Ascending aorta (tissue), 2 donors: ENCODE results near the gene CYB5D1. TPM values are rescaled to one million over a fixed set of nuclear protein-coding genes. Genes with fewer than 3 reads are reported as not detected.

Experiments
- DNase-seq, 2 donors: peaks; one replicate each; pipeline ENCODE4 v3.0.0-alpha.2; 2019; ENCODE audit warnings: low spot score in 2 of 2
- H3K27ac ChIP-seq, 2 donors: fragments of 200-600 bp; sonication (generic); one replicate each; pipeline ENCODE4 v1.5.1; 2016 to 2017; ENCODE audit warnings: mild to moderate bottlenecking in 1 of 2
- H3K27me3 ChIP-seq: fragments of 200-600 bp; sonication (generic); one replicate; pipeline ENCODE4 v1.5.1; 2017
- H3K36me3 ChIP-seq, 2 donors: fragments of 200-600 bp; sonication (generic); one replicate each; pipeline ENCODE4 v1.5.1; 2016
- H3K4me1 ChIP-seq, 2 donors: fragments of 200-600 bp; sonication (generic); one replicate each; pipeline ENCODE4 v1.5.1; 2016 to 2017; ENCODE audit warnings: mild to moderate bottlenecking in 1 of 2
- H3K4me3 ChIP-seq, 2 donors: fragments of 200-600 bp; sonication (generic); one replicate each; pipeline ENCODE4 v1.5.1; 2016 to 2017; ENCODE audit warnings: mild to moderate bottlenecking in 1 of 2
- H3K9me3 ChIP-seq, 2 donors: fragments of 200-600 bp; sonication (generic); one replicate each; pipeline ENCODE4 v1.5.1; 2016
- intact Hi-C: fragments of 100-400 bp; cut with DNase I; formaldehyde crosslinking; loops from one replicate; pipeline ENCODE4 v1.15.1; 2023
- total RNA-seq: library from RNA; depleted of rRNA; stranded (reverse); fragments of >200 nt; gene quantifications from one replicate; pipeline ENCODE4 v1.1.0, GENCODE V29; 2016
- TF ChIP-seq, protein P1 (sequence below), 3 experiments: fragments of 200-600 bp in 2 of 3; fragments of 450-650 bp in 1 of 3; sonication (generic) in 2 of 3; IDR thresholded peaks; one replicate each; pipeline ENCODE4 v1.5.1; 2016 to 2019; ENCODE audit warnings: antibody characterized with exemption in 3 of 3, mild to moderate bottlenecking in 1 of 3, moderate library complexity in 1 of 3

Gene CYB5D1
- total RNA-seq, 1 donor from 2014 or later = 0.21 TPM

- TF ChIP-seq, protein P1, sequence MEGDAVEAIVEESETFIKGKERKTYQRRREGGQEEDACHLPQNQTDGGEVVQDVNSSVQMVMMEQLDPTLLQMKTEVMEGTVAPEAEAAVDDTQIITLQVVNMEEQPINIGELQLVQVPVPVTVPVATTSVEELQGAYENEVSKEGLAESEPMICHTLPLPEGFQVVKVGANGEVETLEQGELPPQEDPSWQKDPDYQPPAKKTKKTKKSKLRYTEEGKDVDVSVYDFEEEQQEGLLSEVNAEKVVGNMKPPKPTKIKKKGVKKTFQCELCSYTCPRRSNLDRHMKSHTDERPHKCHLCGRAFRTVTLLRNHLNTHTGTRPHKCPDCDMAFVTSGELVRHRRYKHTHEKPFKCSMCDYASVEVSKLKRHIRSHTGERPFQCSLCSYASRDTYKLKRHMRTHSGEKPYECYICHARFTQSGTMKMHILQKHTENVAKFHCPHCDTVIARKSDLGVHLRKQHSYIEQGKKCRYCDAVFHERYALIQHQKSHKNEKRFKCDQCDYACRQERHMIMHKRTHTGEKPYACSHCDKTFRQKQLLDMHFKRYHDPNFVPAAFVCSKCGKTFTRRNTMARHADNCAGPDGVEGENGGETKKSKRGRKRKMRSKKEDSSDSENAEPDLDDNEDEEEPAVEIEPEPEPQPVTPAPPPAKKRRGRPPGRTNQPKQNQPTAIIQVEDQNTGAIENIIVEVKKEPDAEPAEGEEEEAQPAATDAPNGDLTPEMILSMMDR (IDR thresholded peaks at IDR 0.05) = no peak
- H3K27ac ChIP-seq = no peak overlapping the region
- H3K4me3 ChIP-seq = no peak overlapping the region
- no peaks in the 10 kb centered on the region for H3K9me3 ChIP-seq
- peaks cover under 1 to 8% of the 10 kb centered on the region in 2 donors for H3K4me1 ChIP-seq
- no peaks in the 10 kb centered on the region for H3K27me3 ChIP-seq
- intact Hi-C loops = loop anchor here (10.0 kb wide), 1 partner anchor 616 kb away; the partner anchor contains the start of genes ACADVL and DLG4
- no peak for DNase-seq
- H3K36me3 ChIP-seq = no peaks in the 10 kb centered on the region
These were observed 26.6 kb upstream of the CYB5D1 start for GRCh38 chr17:7831233-7831632.

GRCh38 chr17:7832431-7832830 lies 25.4 kb upstream of the CYB5D1 start:
- intact Hi-C loops = loop anchor here (10.0 kb wide), 1 partner anchor 618 kb away; the partner anchor contains the start of genes ACADVL and DLG4
- H3K9me3 ChIP-seq = no peaks in the 10 kb centered on the region
- no peaks in the 10 kb centered on the region for H3K36me3 ChIP-seq
- TF ChIP-seq, protein P1 (IDR thresholded peaks at IDR 0.05) = no peak
- peaks cover 8 to 18% of the 10 kb centered on the region in 2 donors for H3K4me1 ChIP-seq
- no peak overlapping the region for H3K27ac ChIP-seq
- no peak overlapping the region for H3K4me3 ChIP-seq
- H3K27me3 ChIP-seq = no peaks in the 10 kb centered on the region
- no peak for DNase-seq

DNA sequence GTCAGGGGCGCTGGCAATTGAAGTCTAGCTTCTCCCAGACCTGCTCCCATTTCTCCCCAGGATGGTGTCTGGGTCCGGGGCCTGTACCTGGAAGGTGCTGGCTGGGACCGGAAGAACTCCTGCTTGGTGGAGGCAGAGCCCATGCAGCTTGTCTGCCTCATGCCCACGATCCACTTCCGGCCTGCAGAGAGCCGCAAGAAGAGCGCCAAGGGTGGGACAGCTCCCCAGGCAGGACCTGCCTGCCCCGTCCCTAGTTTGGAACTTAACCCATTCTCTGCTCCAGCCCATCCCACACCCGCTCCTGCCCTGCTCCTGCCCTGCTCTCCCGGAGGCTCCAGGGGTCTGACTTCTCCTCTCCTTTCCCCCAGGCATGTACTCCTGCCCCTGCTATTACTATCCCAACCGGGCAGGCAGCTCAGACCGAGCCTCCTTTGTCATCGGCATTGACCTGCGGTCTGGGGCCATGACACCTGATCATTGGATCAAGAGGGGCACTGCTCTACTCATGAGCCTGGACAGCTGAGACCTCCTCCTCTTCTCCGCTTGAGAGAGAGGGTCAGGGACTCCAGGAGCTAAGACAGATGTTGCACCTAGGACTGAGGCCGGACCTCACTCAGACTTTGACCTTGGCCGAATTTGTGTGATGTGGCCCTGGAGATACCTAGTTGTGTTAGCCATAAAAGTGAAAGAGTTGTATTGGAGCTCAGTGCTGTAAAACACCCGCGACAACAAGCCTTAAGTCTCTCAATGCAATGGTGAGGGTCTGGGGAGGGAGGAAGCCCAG lies 24.6 kb upstream of the CYB5D1 start:
- Histone ChIP-seq H3K27me3 (no peaks in the 10 kb centered on the region), H3K27ac (peak overlapping the region in 1 of 2 donors; percentile 98), H3K9me3 (no peaks in the 10 kb centered on the region), H3K4me3 (peak overlapping the region; percentile 68 to 80), H3K4me1 (peaks cover 8 to 23% of the 10 kb centered on the region in 2 donors), H3K36me3 (no peaks in the 10 kb centered on the region)
- intact Hi-C loops = loop anchor here (10.0 kb wide), 1 partner anchor 618 kb away; the partner anchor contains the start of genes ACADVL and DLG4
- TF ChIP-seq, protein P1 (IDR thresholded peaks at IDR 0.05) = no peak
- DNase-seq = no peak

DNA sequence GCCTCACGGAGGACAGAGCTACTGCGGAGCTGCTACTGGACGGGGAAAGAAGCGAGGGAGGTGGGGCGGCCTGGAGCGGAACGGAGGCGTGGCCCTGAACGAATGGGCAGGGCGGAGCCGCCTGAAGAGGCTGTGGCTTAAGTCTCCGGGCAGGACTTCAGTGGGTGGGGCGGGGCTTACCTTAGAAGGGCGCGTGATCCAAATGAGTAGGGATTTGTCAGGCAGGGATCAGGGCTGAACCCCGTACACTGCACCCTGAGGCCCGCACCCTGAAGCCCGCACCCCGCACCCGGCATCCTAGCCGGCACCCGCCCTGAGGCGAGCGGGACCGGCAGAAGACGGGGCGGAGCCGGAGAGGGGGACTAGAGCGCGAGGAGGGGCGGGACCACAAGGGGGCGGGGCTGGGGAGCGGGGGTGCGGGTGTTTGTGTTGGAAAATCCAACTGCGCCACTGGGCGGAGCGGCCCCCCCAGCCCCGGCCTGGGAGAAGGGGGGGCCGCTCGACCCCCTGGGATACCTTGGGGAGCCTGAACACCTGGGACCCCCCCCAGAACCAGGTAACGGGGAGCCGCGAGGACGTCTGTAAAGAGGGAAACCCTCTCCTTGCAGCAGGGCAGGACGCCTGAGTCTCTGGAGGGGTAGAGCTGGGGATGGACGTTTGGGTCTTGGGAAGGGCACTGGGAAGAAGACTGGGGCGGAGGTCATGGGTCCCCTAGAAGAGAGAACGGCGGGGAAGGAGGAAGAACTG lies 23.8 kb upstream of the CYB5D1 start, which contains the start of gene KDM6B:
Gene KDM6B (plus strand): TSS at position 423 of the 747 bp plus-strand sequence. CDS start 11,338 bp downstream, outside the sequence.
- Histone ChIP-seq H3K36me3 (no peaks in the 10 kb centered on the region), H3K27me3 (no peaks in the 10 kb centered on the region), H3K27ac (peak within 1 kb of the TSS; percentile 91 to 98), H3K4me3 (peak within 1 kb of the TSS; percentile 68 to 80), H3K4me1 (peaks cover 8 to 29% of the 10 kb centered on the region in 2 donors), H3K9me3 (no peaks in the 10 kb centered on the region)
- TF ChIP-seq, protein P1 (IDR thresholded peaks at IDR 0.05) = peak in 1 of 3 experiments; percentile 17
- intact Hi-C loops = loop anchor here (1.0 to 10.0 kb wide), 4 partner anchors 10 to 619 kb away; partner anchors contain the start of genes ACADVL, DLG4 and TP53
- DNase-seq = peak; percentile 74 to 97

DNA sequence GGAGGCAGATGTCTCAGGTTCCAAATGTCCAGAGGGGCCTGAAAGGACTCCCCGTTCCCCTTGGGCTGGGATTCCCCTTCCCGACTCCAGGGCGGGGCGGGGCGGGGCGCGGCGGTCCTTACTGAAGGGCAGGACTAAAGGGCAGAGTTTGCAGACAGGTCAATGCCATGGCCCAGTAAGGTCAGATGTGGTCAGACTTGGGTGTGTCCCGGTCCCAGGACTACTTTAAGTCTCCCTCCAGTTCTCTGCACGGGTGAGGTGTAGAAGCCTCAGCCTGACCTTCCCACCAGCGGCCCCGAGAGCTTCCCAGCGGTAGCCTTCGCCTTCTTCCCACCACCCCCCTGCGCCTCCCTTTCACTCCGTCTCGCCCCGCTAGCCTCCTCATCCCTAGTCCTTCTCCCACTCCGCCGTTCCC lies 23.3 kb upstream of the CYB5D1 start:
- peaks cover 8 to 29% of the 10 kb centered on the region in 2 donors for H3K4me1 ChIP-seq
- no peaks in the 10 kb centered on the region for H3K27me3 ChIP-seq
- intact Hi-C loops = loop anchor here (1.0 to 10.0 kb wide), 4 partner anchors 10 to 620 kb away; partner anchors contain the start of genes ACADVL, DLG4 and TP53
- H3K4me3 ChIP-seq = peak overlapping the region; percentile 68 to 80
- H3K27ac ChIP-seq = peak overlapping the region; percentile 91 to 98
- no peaks in the 10 kb centered on the region for H3K36me3 ChIP-seq
- H3K9me3 ChIP-seq = no peaks in the 10 kb centered on the region
- DNase-seq = peak in 1 of 2 donors; percentile 84
- TF ChIP-seq, protein P1 (IDR thresholded peaks at IDR 0.05) = no peak
